Esophagus muscularis mucosa (tissue), 3 donors: Measurements from ENCODE around the gene CACNA2D3.

Source experiments
- POLR2AphosphoS5 ChIP-seq, 2 donors: sonication (generic); formaldehyde crosslinking; IDR thresholded peaks; one replicate each; pipeline ENCODE4 v1.6.1; 2017; ENCODE audit warnings: antibody characterized with exemption in 2 of 2
- TF ChIP-seq, protein P1 (sequence below), 3 experiments: fragments of 200-600 bp in 2 of 3; fragments of 450-650 bp in 1 of 3; sonication (generic) in 2 of 3; IDR thresholded peaks; one replicate each; pipeline ENCODE4 v1.5.1; 2017 to 2019; ENCODE audit warnings: antibody characterized with exemption in 3 of 3, mild to moderate bottlenecking in 2 of 3, moderate library complexity in 1 of 3

DNA sequence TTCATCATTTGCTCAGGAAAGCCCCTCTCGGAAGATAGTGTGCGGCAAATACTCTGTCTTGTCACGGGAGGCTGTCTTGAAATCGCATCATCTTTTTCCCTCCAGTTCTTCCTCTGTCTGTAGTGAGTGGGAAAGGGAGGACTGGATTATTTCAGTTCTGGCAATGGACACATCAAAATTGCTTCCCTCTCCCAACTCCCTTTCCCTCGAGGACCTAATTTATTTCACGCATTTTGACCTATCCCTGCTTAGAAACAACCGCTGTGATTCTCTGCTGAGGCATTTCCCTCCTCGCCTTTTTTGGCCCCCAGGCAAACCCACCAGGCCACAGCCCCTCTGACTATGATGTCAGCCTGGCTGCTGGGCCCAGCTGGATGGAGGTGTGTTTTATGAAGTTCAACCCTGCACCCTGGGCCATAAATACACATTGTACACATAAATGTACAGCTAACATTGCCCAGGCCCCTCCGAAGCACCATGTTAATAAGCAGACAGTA, 944.2 kb downstream of the CACNA2D3 start:
- TF ChIP-seq, protein P1, sequence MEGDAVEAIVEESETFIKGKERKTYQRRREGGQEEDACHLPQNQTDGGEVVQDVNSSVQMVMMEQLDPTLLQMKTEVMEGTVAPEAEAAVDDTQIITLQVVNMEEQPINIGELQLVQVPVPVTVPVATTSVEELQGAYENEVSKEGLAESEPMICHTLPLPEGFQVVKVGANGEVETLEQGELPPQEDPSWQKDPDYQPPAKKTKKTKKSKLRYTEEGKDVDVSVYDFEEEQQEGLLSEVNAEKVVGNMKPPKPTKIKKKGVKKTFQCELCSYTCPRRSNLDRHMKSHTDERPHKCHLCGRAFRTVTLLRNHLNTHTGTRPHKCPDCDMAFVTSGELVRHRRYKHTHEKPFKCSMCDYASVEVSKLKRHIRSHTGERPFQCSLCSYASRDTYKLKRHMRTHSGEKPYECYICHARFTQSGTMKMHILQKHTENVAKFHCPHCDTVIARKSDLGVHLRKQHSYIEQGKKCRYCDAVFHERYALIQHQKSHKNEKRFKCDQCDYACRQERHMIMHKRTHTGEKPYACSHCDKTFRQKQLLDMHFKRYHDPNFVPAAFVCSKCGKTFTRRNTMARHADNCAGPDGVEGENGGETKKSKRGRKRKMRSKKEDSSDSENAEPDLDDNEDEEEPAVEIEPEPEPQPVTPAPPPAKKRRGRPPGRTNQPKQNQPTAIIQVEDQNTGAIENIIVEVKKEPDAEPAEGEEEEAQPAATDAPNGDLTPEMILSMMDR (IDR thresholded peaks at IDR 0.05), result no peak
- no peak for TF ChIP-seq POLR2AphosphoS5 (IDR thresholded peaks at IDR 0.05)
